GF-D8 (cell line): Measurements from ENCODE around the gene RNF227.
"Not testable (repeated sequence)": the region's sequence is repeated elsewhere in the genome, so short reads cannot be mapped to it uniquely, and the experiment has no call there.

ENCODE experiments used
- DNase-seq: peaks from one replicate; lab custom pipeline; 2025; lab: John Stamatoyannopoulos, UW

Gene RNF227

GRCh38 chr17:7864384-7864783, 51.7 kb downstream of the RNF227 start:
- DNase-seq, result not testable (repeated sequence)
